Upper lobe of right lung (tissue), 1 donor: ENCODE results near the gene CENPC. TPM values are rescaled to one million over a fixed set of nuclear protein-coding genes. Genes with fewer than 3 reads are reported as not detected.
"Not testable (repeated sequence)": the region's sequence is repeated elsewhere in the genome, so short reads cannot be mapped to it uniquely, and the experiment has no call there.

ENCODE experiments used
- ATAC-seq: fragments of 200-7000 bp; cut with Tn5 transposase; one replicate; pipeline ENCODE4 v1.9.1; 2020; ENCODE audit warnings: mild to moderate bottlenecking, moderate library complexity
- DNase-seq: peaks from one replicate; pipeline ENCODE4 v3.0.0-alpha.2; 2020
- H3K27ac ChIP-seq: fragments of 200-600 bp; one replicate; pipeline ENCODE4 v1.8.0; 2022
- H3K27me3 ChIP-seq: fragments of 200-600 bp; one replicate; pipeline ENCODE4 v1.8.0; 2022; ENCODE audit warnings: mild to moderate bottlenecking
- H3K36me3 ChIP-seq: fragments of 200-600 bp; one replicate; pipeline ENCODE4 v1.8.0; 2022
- H3K4me1 ChIP-seq: fragments of 200-600 bp; one replicate; pipeline ENCODE4 v1.8.0; 2022
- H3K4me3 ChIP-seq: fragments of 200-600 bp; one replicate; pipeline ENCODE4 v1.8.0; 2022; ENCODE audit warnings: mild to moderate bottlenecking
- H3K9me3 ChIP-seq: fragments of 200-600 bp; one replicate; pipeline ENCODE4 v1.8.0; 2022
- CTCF ChIP-seq: fragments of 200-600 bp; IDR thresholded peaks from one replicate; pipeline ENCODE4 v1.8.0; 2022; ENCODE audit warnings: antibody characterized with exemption
- intact Hi-C: fragments of 100-400 bp; cut with DNase I; formaldehyde crosslinking; loops from one replicate; pipeline ENCODE4 v1.11.0; 2022
- total RNA-seq: library from RNA; stranded (reverse); fragmentation: NEBNext Ultra II Directional; extraction: Animal tissue kit (Norgen Biotek cat#: 25700); gene quantifications from one replicate; pipeline ENCODE4 v1.2.1, GENCODE V29; 2021
- donor health status: DM: no; HTN: yes; CAD: no; lungs with severe emphysema.

Gene CENPC
- total RNA-seq, 1 donor from 2014 or later, result 24.0 TPM

- no peak for DNase-seq
- no peak for ATAC-seq
- Histone ChIP-seq H3K36me3 (no peaks in the 10 kb centered on the region), H3K4me1 (no peaks in the 10 kb centered on the region), H3K27me3 (no peaks in the 10 kb centered on the region), H3K9me3 (no peaks in the 10 kb centered on the region), H3K4me3 (no peak overlapping the region), H3K27ac (no peak overlapping the region)
- intact Hi-C loops, result no loop called here
- TF ChIP-seq CTCF, result no peak
These were observed 84.7 kb downstream of the CENPC start for GRCh38 chr4:67460574-67460973.

GRCh38 chr4:67459164-67459563 lies 86.1 kb downstream of the CENPC start:
- Histone ChIP-seq H3K27ac (no peak overlapping the region), H3K4me3 (no peak overlapping the region), H3K4me1 (no peaks in the 10 kb centered on the region), H3K27me3 (no peaks in the 10 kb centered on the region), H3K36me3 (peaks cover 10% of the 10 kb centered on the region), H3K9me3 (no peaks in the 10 kb centered on the region)
- DNase-seq, result no peak
- ATAC-seq, result no peak
- no peak for TF ChIP-seq CTCF
- intact Hi-C loops, result no loop called here

GRCh38 chr4:67456577-67457196 lies 88.6 kb downstream of the CENPC start:
- Histone ChIP-seq H3K36me3 (peaks cover 10% of the 10 kb centered on the region), H3K4me3 (no peak overlapping the region), H3K9me3 (no peaks in the 10 kb centered on the region), H3K27ac (no peak overlapping the region), H3K27me3 (no peaks in the 10 kb centered on the region), H3K4me1 (no peaks in the 10 kb centered on the region)
- intact Hi-C loops, result no loop called here
- ATAC-seq (no peak), DNase-seq (no peak)
- no peak for TF ChIP-seq CTCF

GRCh38 chr4:67452846-67453205 lies 92.5 kb downstream of the CENPC start:
- H3K27me3 ChIP-seq, DNase-seq, H3K27ac ChIP-seq, H3K4me1 ChIP-seq, ATAC-seq, H3K9me3 ChIP-seq, intact Hi-C loops, H3K4me3 ChIP-seq: not testable (repeated sequence)
- H3K36me3 ChIP-seq, result peaks cover 20% of the 10 kb centered on the region

- H3K9me3 ChIP-seq, result no peaks in the 10 kb centered on the region
- no peak overlapping the region for H3K27ac ChIP-seq
- H3K4me1 ChIP-seq, result no peaks in the 10 kb centered on the region
- H3K36me3 ChIP-seq, result peaks cover 20% of the 10 kb centered on the region
- intact Hi-C loops, result no loop called here
- TF ChIP-seq CTCF, result no peak
- H3K4me3 ChIP-seq, result no peak overlapping the region
- DNase-seq (no peak), ATAC-seq (peak; percentile 43)
- H3K27me3 ChIP-seq, result no peaks in the 10 kb centered on the region
These were observed 93.0 kb downstream of the CENPC start for GRCh38 chr4:67452100-67452845.

- H3K27me3 ChIP-seq, result no peaks in the 10 kb centered on the region
- no peak overlapping the region for H3K27ac ChIP-seq
- no peak for TF ChIP-seq CTCF
- H3K4me3 ChIP-seq, result no peak overlapping the region
- intact Hi-C loops, result no loop called here
- DNase-seq (no peak), ATAC-seq (no peak)
- peaks cover 20% of the 10 kb centered on the region for H3K36me3 ChIP-seq
- no peaks in the 10 kb centered on the region for H3K9me3 ChIP-seq
- no peaks in the 10 kb centered on the region for H3K4me1 ChIP-seq
These were observed 93.8 kb downstream of the CENPC start for GRCh38 chr4:67451464-67451863.
